Astrocyte (in vitro differentiated cells and primary cell): ENCODE data around the gene CLNK. TPM values are rescaled to one million over a fixed set of nuclear protein-coding genes. Genes with fewer than 3 reads are reported as not detected.

Experiments used
- DNase-seq: peaks from one replicate; pipeline ENCODE4 v3.0.0-alpha.2; 2010; ENCODE audit warnings: low read depth
- FAIRE-seq: peaks from 2 replicates; lab custom pipeline; 2011; peaks lifted over from hg19 to GRCh38; lab: Jason Lieb, UNC
- H2AFZ ChIP-seq: 2 replicates; pipeline ENCODE4 v1.6.0; 2012; ENCODE audit warnings: low read depth, low read length, inconsistent platforms
- H3K27ac ChIP-seq: 2 replicates; pipeline ENCODE4 v1.5.1; 2011; ENCODE audit warnings: low read depth, low read length, inconsistent platforms
- H3K27me3 ChIP-seq: 2 replicates; pipeline ENCODE4 v1.6.0; 2011; ENCODE audit warnings: low read length, inconsistent platforms; ENCODE audit not compliant: insufficient read depth
- H3K36me3 ChIP-seq: 2 replicates; pipeline ENCODE4 v1.5.1; 2011; ENCODE audit warnings: low read length, inconsistent platforms; ENCODE audit not compliant: insufficient read depth
- H3K4me1 ChIP-seq: 2 replicates; pipeline ENCODE4 v1.5.1; 2011; ENCODE audit warnings: low read length, inconsistent platforms; ENCODE audit not compliant: insufficient read depth
- H3K4me2 ChIP-seq: 2 replicates; pipeline ENCODE4 v1.6.0; 2012; ENCODE audit warnings: low read length, inconsistent platforms
- H3K4me3 ChIP-seq: 2 replicates; pipeline ENCODE4 v1.5.1; 2011; ENCODE audit warnings: low read depth, mild to moderate bottlenecking, low read length, inconsistent platforms; ENCODE audit not compliant: insufficient read depth
- H3K79me2 ChIP-seq: 2 replicates; pipeline ENCODE4 v1.6.0; 2012; ENCODE audit warnings: mild to moderate bottlenecking, low read length, inconsistent platforms; ENCODE audit not compliant: insufficient read depth
- H3K9ac ChIP-seq: 2 replicates; pipeline ENCODE4 v1.6.0; 2012; ENCODE audit warnings: mild to moderate bottlenecking, low read length, inconsistent platforms
- H3K9me3 ChIP-seq: 2 replicates; pipeline ENCODE4 v1.5.1; 2012; ENCODE audit warnings: low read depth, mild to moderate bottlenecking, low read length, inconsistent platforms; ENCODE audit not compliant: insufficient read depth
- H4K20me1 ChIP-seq: 2 replicates; pipeline ENCODE4 v1.6.0; 2012; ENCODE audit warnings: low read length, inconsistent platforms; ENCODE audit not compliant: insufficient read depth
- H3K27ac Mint-ChIP-seq: one replicate; pipeline ENCODE4 v1.8.0; 2021; ENCODE audit warnings: mild to moderate bottlenecking, mixed read lengths; ENCODE audit not compliant: unreplicated experiment
- H3K27me3 Mint-ChIP-seq: one replicate; pipeline ENCODE4 v1.8.0; 2021; ENCODE audit warnings: low read depth, mixed read lengths; ENCODE audit not compliant: unreplicated experiment
- H3K36me3 Mint-ChIP-seq: one replicate; pipeline ENCODE4 v1.8.0; 2021; ENCODE audit warnings: low read depth, mixed read lengths; ENCODE audit not compliant: unreplicated experiment
- H3K4me1 Mint-ChIP-seq: one replicate; pipeline ENCODE4 v1.8.0; 2021; ENCODE audit warnings: low read depth, mixed read lengths; ENCODE audit not compliant: unreplicated experiment
- H3K4me3 Mint-ChIP-seq: one replicate; pipeline ENCODE4 v1.8.0; 2021; ENCODE audit warnings: mild to moderate bottlenecking, moderate library complexity, mixed read lengths; ENCODE audit not compliant: unreplicated experiment
- H3K9me3 Mint-ChIP-seq: one replicate; pipeline ENCODE4 v1.8.0; 2021; ENCODE audit warnings: mild to moderate bottlenecking, mixed read lengths; ENCODE audit not compliant: unreplicated experiment
- CTCF ChIP-seq: IDR thresholded peaks from 2 replicates; pipeline ENCODE4 v1.5.1; 2011; ENCODE audit warnings: low read depth, mild to moderate bottlenecking, inconsistent platforms, low read length, moderate library complexity; ENCODE audit not compliant: insufficient read depth
- EZH2 ChIP-seq: IDR thresholded peaks from 2 replicates; pipeline ENCODE4 v1.6.1; 2012; ENCODE audit warnings: mild to moderate bottlenecking, low read length, inconsistent platforms; ENCODE audit not compliant: insufficient read depth
- total RNA-seq: library from RNA; stranded (reverse); gene quantifications from 2 replicates; pipeline ENCODE4 v1.2.1, GENCODE V29; 2021

CLNK gene
- total RNA-seq, 1 donor from 2014 or later = not detected

DNA sequence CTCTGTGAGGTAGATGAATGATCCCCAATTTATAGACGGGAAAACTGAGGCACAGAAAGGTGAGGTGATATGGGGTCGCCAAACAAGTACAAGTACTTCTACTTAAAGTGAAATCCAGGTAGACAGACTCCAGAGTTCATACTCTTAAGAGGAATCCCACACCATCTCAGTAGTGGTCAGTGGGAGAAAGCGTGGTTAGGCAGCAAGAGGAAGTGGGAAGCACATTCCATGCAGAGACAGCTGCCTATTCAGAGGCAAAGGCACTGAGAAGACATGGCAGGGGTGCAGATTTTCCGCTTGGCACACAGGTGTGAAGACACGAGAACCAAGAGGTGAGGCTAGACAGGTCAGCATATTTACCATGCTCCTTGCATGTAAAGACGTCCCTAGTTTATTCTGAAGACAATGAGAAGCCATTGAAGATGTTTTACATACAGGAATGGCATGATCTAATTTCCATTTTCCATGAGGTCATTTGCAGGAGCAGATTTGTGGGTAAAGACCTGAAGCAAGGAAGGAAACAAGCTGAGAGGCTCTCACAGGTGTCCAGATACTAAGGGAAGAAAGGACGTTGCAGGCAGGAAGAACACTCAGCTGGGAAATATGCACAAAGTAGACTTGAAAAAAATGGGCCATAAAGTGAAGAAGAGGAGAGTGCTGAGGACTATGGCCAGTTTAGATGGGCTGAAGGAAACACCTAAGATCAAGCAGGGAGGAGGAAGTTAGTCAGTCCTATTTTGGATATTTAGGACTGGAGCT, 17.3 kb upstream of the CLNK start:
- no peaks in the 10 kb centered on the region for H3K9me3 Mint-ChIP-seq
- Histone ChIP-seq H4K20me1 (no peaks in the 10 kb centered on the region), H3K79me2 (no peaks in the 10 kb centered on the region), H3K4me3 (no peak overlapping the region), H3K4me1 (peaks cover 23% of the 10 kb centered on the region), H3K9me3 (no peaks in the 10 kb centered on the region), H3K4me2 (peak overlapping the region; percentile 49), H3K9ac (no peak overlapping the region), H2AFZ (no peak overlapping the region), H3K27me3 (no peaks in the 10 kb centered on the region), H3K36me3 (no peaks in the 10 kb centered on the region), H3K27ac (no peak overlapping the region)
- TF ChIP-seq CTCF (no peak), EZH2 (no peak)
- peaks cover 2% of the 10 kb centered on the region for H3K27me3 Mint-ChIP-seq
- peak; percentile 58 for DNase-seq
- H3K4me3 Mint-ChIP-seq = no peak overlapping the region
- no peak overlapping the region for H3K27ac Mint-ChIP-seq
- FAIRE-seq = peak; percentile 13
- H3K36me3 Mint-ChIP-seq = no peaks in the 10 kb centered on the region
- H3K4me1 Mint-ChIP-seq = no peaks in the 10 kb centered on the region

DNA sequence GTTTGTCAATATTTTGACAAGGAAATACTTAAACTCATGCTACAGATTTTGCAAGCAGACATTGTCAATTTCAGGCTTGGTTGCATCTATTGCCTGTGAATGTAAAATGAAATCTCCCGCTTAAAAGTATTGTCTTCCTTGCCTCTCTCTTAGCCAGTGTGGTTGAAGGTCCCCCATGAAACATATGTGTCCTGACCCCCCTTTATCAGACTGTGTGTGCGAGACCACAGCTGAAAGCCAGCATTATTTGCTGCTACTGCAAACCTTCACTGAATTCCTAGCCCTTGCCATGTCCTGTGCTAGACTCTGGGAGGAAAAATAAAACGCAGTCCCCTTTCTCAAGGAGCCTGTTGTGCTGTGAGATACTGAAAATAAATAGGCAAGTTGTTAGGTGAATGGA, 16.6 kb upstream of the CLNK start:
- Histone ChIP-seq H2AFZ (no peak overlapping the region), H3K9me3 (no peaks in the 10 kb centered on the region), H3K27me3 (no peaks in the 10 kb centered on the region), H3K4me2 (no peak overlapping the region), H3K27ac (no peak overlapping the region), H3K4me1 (peaks cover 23% of the 10 kb centered on the region), H3K79me2 (no peaks in the 10 kb centered on the region), H3K4me3 (no peak overlapping the region), H3K9ac (no peak overlapping the region), H4K20me1 (no peaks in the 10 kb centered on the region), H3K36me3 (no peaks in the 10 kb centered on the region)
- H3K4me3 Mint-ChIP-seq = no peak overlapping the region
- no peaks in the 10 kb centered on the region for H3K36me3 Mint-ChIP-seq
- H3K4me1 Mint-ChIP-seq = no peaks in the 10 kb centered on the region
- FAIRE-seq (no peak), DNase-seq (no peak)
- H3K27ac Mint-ChIP-seq = no peak overlapping the region
- no peaks in the 10 kb centered on the region for H3K9me3 Mint-ChIP-seq
- H3K27me3 Mint-ChIP-seq = peaks cover 3% of the 10 kb centered on the region
- TF ChIP-seq CTCF (no peak), EZH2 (no peak)

- Histone ChIP-seq H3K4me1 (peaks cover 18% of the 10 kb centered on the region), H3K79me2 (no peaks in the 10 kb centered on the region), H4K20me1 (no peaks in the 10 kb centered on the region), H2AFZ (no peak overlapping the region), H3K4me3 (no peak overlapping the region), H3K4me2 (no peak overlapping the region), H3K9me3 (no peaks in the 10 kb centered on the region), H3K27ac (no peak overlapping the region), H3K9ac (no peak overlapping the region), H3K36me3 (no peaks in the 10 kb centered on the region), H3K27me3 (no peaks in the 10 kb centered on the region)
- peaks cover 5% of the 10 kb centered on the region for H3K27me3 Mint-ChIP-seq
- peaks cover 2% of the 10 kb centered on the region for H3K9me3 Mint-ChIP-seq
- no peak for TF ChIP-seq CTCF
- no peak for TF ChIP-seq EZH2
- H3K27ac Mint-ChIP-seq = no peak overlapping the region
- H3K4me3 Mint-ChIP-seq = no peak overlapping the region
- H3K36me3 Mint-ChIP-seq = no peaks in the 10 kb centered on the region
- no peak for DNase-seq
- no peak for FAIRE-seq
- peaks cover 5% of the 10 kb centered on the region for H3K4me1 Mint-ChIP-seq
Measured at GRCh38 chr4:10698172-10698571, 13.6 kb upstream of the CLNK start.
